H9 (cell line): Measurements from ENCODE around the gene TIAL1. TPM values are rescaled to one million over a fixed set of nuclear protein-coding genes. Genes with fewer than 3 reads are reported as not detected.

ENCODE experiments used
- DNase-seq: peaks from one replicate; pipeline ENCODE4 v3.0.0-alpha.2; 2017
- H2AFZ ChIP-seq: one replicate; pipeline ENCODE4 v1.6.1; 2013; ENCODE audit warnings: mild to moderate bottlenecking, low read length, control low read depth, moderate library complexity
- H2AK5ac ChIP-seq: 2 replicates; pipeline ENCODE4 v1.6.1; 2013; ENCODE audit warnings: low read length, control low read depth, mixed read lengths; ENCODE audit not compliant: insufficient read length
- H2BK120ac ChIP-seq: one replicate; pipeline ENCODE4 v1.6.1; 2013; ENCODE audit warnings: low read depth, mild to moderate bottlenecking, low read length, control low read depth, inconsistent platforms; ENCODE audit not compliant: poor library complexity, severe bottlenecking
- H2BK12ac ChIP-seq: 2 replicates; pipeline ENCODE4 v1.6.1; 2013; ENCODE audit warnings: low read length, control low read depth, mixed read lengths, low read depth; ENCODE audit not compliant: insufficient read length
- H2BK15ac ChIP-seq: 2 replicates; pipeline ENCODE4 v1.6.1; 2013; ENCODE audit warnings: low read depth, low read length, control low read depth
- H2BK20ac ChIP-seq: one replicate; pipeline ENCODE4 v1.6.1; 2013; ENCODE audit warnings: low read depth, mild to moderate bottlenecking, low read length, control low read depth, inconsistent platforms; ENCODE audit not compliant: poor library complexity, severe bottlenecking
- H2BK5ac ChIP-seq: 2 replicates; pipeline ENCODE4 v1.6.1; 2013; ENCODE audit warnings: low read length, control low read depth, mixed read lengths; ENCODE audit not compliant: insufficient read length
- H3K14ac ChIP-seq: 2 replicates; pipeline ENCODE4 v1.6.1; 2013; ENCODE audit warnings: low read length, control low read depth; ENCODE audit not compliant: insufficient read depth
- H3K18ac ChIP-seq: 2 replicates; pipeline ENCODE4 v1.6.1; 2013; ENCODE audit warnings: low read depth, mild to moderate bottlenecking, mixed read lengths, low read length, control low read depth; ENCODE audit not compliant: insufficient read length
- H3K23ac ChIP-seq: 2 replicates; pipeline ENCODE4 v1.6.1; 2013; ENCODE audit warnings: low read length, control low read depth, mixed read lengths, low read depth; ENCODE audit not compliant: insufficient read length
- H3K23me2 ChIP-seq: 2 replicates; pipeline ENCODE4 v1.6.1; 2013; ENCODE audit warnings: low read depth, mild to moderate bottlenecking, mixed read lengths, low read length, control low read depth; ENCODE audit not compliant: insufficient read length, poor library complexity, severe bottlenecking
- H3K27ac ChIP-seq: 2 replicates; pipeline ENCODE4 v1.5.1; 2013; ENCODE audit warnings: low read length, control low read depth, mixed read lengths, low read depth; ENCODE audit not compliant: insufficient read length
- H3K27me3 ChIP-seq: 2 replicates; pipeline ENCODE4 v1.6.1; 2013; ENCODE audit warnings: low read length, control low read depth, inconsistent platforms; ENCODE audit not compliant: insufficient read depth
- H3K4ac ChIP-seq: 2 replicates; pipeline ENCODE4 v1.6.1; 2013; ENCODE audit warnings: low read depth, mild to moderate bottlenecking, control low read depth, inconsistent platforms, low read length, moderate library complexity
- H3K4me1 ChIP-seq: 2 replicates; pipeline ENCODE4 v1.6.1; 2013; ENCODE audit warnings: low read length, control low read depth, inconsistent platforms; ENCODE audit not compliant: insufficient read depth
- H3K4me2 ChIP-seq: 2 replicates; pipeline ENCODE4 v1.6.1; 2013; ENCODE audit warnings: low read length, control low read depth, mixed read lengths; ENCODE audit not compliant: insufficient read length, insufficient read depth
- H3K56ac ChIP-seq: 2 replicates; pipeline ENCODE4 v1.6.1; 2013; ENCODE audit warnings: low read depth, mild to moderate bottlenecking, mixed read lengths, low read length, control low read depth; ENCODE audit not compliant: insufficient read length
- H3K79me1 ChIP-seq: 2 replicates; pipeline ENCODE4 v1.6.1; 2013; ENCODE audit warnings: low read depth, mild to moderate bottlenecking, moderate library complexity, low read length, control low read depth, inconsistent platforms; ENCODE audit not compliant: insufficient read depth, poor library complexity, severe bottlenecking
- H3K79me2 ChIP-seq: 2 replicates; pipeline ENCODE4 v1.6.1; 2013; ENCODE audit warnings: low read length, control low read depth, inconsistent platforms; ENCODE audit not compliant: insufficient read depth
- H3K9ac ChIP-seq: 2 replicates; pipeline ENCODE4 v1.6.1; 2013; ENCODE audit warnings: low read length, control low read depth, mixed read lengths; ENCODE audit not compliant: insufficient read length; ENCODE audit errors: extremely low read depth
- H3K9me3 ChIP-seq: one replicate; pipeline ENCODE4 v1.6.1; 2013; ENCODE audit warnings: low read depth, low read length, inconsistent platforms; ENCODE audit not compliant: control insufficient read depth
- H3T11ph ChIP-seq: one replicate; pipeline ENCODE4 v1.6.1; 2013; ENCODE audit warnings: mild to moderate bottlenecking, low read length, control low read depth, inconsistent platforms
- H4K20me1 ChIP-seq: one replicate; pipeline ENCODE4 v1.6.1; 2013; ENCODE audit not compliant: control insufficient read depth, insufficient read length, insufficient read depth
- H4K5ac ChIP-seq: 2 replicates; pipeline ENCODE4 v1.6.1; 2013; ENCODE audit warnings: low read depth, mild to moderate bottlenecking, mixed read lengths, low read length, control low read depth; ENCODE audit not compliant: insufficient read length
- H4K8ac ChIP-seq: replicated peaks from 2 replicates; pipeline ENCODE4 v1.6.1; 2013; ENCODE audit warnings: low read length, control low read depth, mixed read lengths, low read depth; ENCODE audit not compliant: insufficient read length
- H4K91ac ChIP-seq: 2 replicates; pipeline ENCODE4 v1.6.1; 2013; ENCODE audit warnings: low read depth, mild to moderate bottlenecking, moderate library complexity, mixed read lengths, low read length, control low read depth; ENCODE audit not compliant: insufficient read length
- H3K27ac Mint-ChIP-seq, 3 experiments: 2 replicates in 2 of 3; 3 replicates in 1 of 3; pipeline ENCODE4 v1.8.0; 2020 to 2021; ENCODE audit warnings: mixed read lengths in 3 of 3, mild to moderate bottlenecking in 1 of 3, moderate library complexity in 1 of 3
- H3K27me3 Mint-ChIP-seq: 2 replicates; pipeline ENCODE4 v1.8.0; 2021; ENCODE audit warnings: low read depth, mild to moderate bottlenecking, moderate library complexity, mixed read lengths
- H3K36me3 Mint-ChIP-seq, 3 experiments: 2 replicates in 2 of 3; 3 replicates in 1 of 3; pipeline ENCODE4 v1.8.0; 2020 to 2021; ENCODE audit warnings: low read depth in 3 of 3, mixed read lengths in 3 of 3; ENCODE audit not compliant: insufficient read depth in 1 of 3
- H3K4me1 Mint-ChIP-seq, 2 experiments: 2 replicates each; pipeline ENCODE4 v1.8.0; 2020; ENCODE audit warnings: mixed read lengths in 2 of 2
- H3K4me3 Mint-ChIP-seq, 2 experiments: 2 replicates in 1 of 2; 3 replicates in 1 of 2; pipeline ENCODE4 v1.8.0; 2020 to 2021; ENCODE audit warnings: mild to moderate bottlenecking in 2 of 2, mixed read lengths in 2 of 2, moderate library complexity in 1 of 2
- H3K9me3 Mint-ChIP-seq, 2 experiments: 2 replicates in 1 of 2; 3 replicates in 1 of 2; pipeline ENCODE4 v1.8.0; 2020; ENCODE audit warnings: mild to moderate bottlenecking in 2 of 2, mixed read lengths in 2 of 2, moderate library complexity in 1 of 2
- WGBS: extraction: QIAGEN DNeasy Blood & Tissue Kit; methylation state at CpG from one replicate; pipeline ENCODE4 v1.1.7; 2013; ENCODE audit warnings: missing lambda C conversion rate, low lambda C conversion rate, mixed read lengths; ENCODE audit not compliant: insufficient read length; ENCODE audit errors: extremely low coverage; 5-methylcytosine and 5-hydroxymethylcytosine counted together
- total RNA-seq: library from RNA; stranded (reverse); gene quantifications from 2 replicates; pipeline ENCODE4 v1.2.1, GENCODE V29; 2021
- TF ChIP-seq, protein P1 (sequence below): fragments of 200-600 bp; sonication (generic); conservative IDR thresholded peaks from 3 replicates; pipeline ENCODE4 v1.8.0; 2021; ENCODE audit warnings: antibody characterized with exemption, mild to moderate bottlenecking

The TIAL1 gene
- total RNA-seq, 1 experiment from 2014 or later = 146 TPM

GRCh38 chr10:119542357-119542987, 54.3 kb downstream of the TIAL1 start, which contains the start of gene RGS10:
TSS of gene RGS10 (minus strand) at chr10:119542719. CDS start at chr10:119542638, 81 bp downstream.
- no peaks in the 10 kb centered on the region for H3K79me1 ChIP-seq
- Mint-ChIP-seq H3K9me3 (no peaks in the 10 kb centered on the region; a peak in 2 of 5 replicates), H3K4me3 (peak within 1 kb of the TSS; percentile 67 to 89), H3K4me1 (peaks cover 18 to 27% of the 10 kb centered on the region in 2 experiments), H3K27ac (no peak within 1 kb of the TSS), H3K36me3 (no peaks in the 10 kb centered on the region; a peak in 1 of 7 replicates), H3K27me3 (peaks cover 67% of the 10 kb centered on the region)
- no peak within 1 kb of the TSS for H4K8ac ChIP-seq
- WGBS = no CpG with 5 or more reads among the region's 76 CpGs
- no peak within 1 kb of the TSS for H2BK5ac ChIP-seq
- H4K5ac ChIP-seq = no peak within 1 kb of the TSS
- H3K23me2 ChIP-seq = peaks cover 20% of the 10 kb centered on the region
- TF ChIP-seq, protein P1, sequence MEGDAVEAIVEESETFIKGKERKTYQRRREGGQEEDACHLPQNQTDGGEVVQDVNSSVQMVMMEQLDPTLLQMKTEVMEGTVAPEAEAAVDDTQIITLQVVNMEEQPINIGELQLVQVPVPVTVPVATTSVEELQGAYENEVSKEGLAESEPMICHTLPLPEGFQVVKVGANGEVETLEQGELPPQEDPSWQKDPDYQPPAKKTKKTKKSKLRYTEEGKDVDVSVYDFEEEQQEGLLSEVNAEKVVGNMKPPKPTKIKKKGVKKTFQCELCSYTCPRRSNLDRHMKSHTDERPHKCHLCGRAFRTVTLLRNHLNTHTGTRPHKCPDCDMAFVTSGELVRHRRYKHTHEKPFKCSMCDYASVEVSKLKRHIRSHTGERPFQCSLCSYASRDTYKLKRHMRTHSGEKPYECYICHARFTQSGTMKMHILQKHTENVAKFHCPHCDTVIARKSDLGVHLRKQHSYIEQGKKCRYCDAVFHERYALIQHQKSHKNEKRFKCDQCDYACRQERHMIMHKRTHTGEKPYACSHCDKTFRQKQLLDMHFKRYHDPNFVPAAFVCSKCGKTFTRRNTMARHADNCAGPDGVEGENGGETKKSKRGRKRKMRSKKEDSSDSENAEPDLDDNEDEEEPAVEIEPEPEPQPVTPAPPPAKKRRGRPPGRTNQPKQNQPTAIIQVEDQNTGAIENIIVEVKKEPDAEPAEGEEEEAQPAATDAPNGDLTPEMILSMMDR = no peak
- no peak within 1 kb of the TSS for H3K9ac ChIP-seq
- H3K9me3 ChIP-seq = no peaks in the 10 kb centered on the region
- H3K18ac ChIP-seq = no peak within 1 kb of the TSS
- H2AFZ ChIP-seq = no peak within 1 kb of the TSS
- H3K4me1 ChIP-seq = peaks cover 3% of the 10 kb centered on the region; the same call in 1 of the 2 replicates
- no peak within 1 kb of the TSS for H2BK20ac ChIP-seq
- no peak within 1 kb of the TSS for H2BK120ac ChIP-seq
- H3T11ph ChIP-seq = no peak within 1 kb of the TSS
- H3K4me2 ChIP-seq = peak within 1 kb of the TSS; percentile 47
- no peak within 1 kb of the TSS for H3K23ac ChIP-seq
- H2AK5ac ChIP-seq = no peak within 1 kb of the TSS
- H3K4ac ChIP-seq = no peak within 1 kb of the TSS
- H3K27me3 ChIP-seq = peaks cover 23% of the 10 kb centered on the region; the same call in 1 of the 2 replicates
- H3K14ac ChIP-seq = no peak within 1 kb of the TSS
- no peaks in the 10 kb centered on the region for H3K79me2 ChIP-seq
- no peak within 1 kb of the TSS for H3K56ac ChIP-seq
- no peak within 1 kb of the TSS for H2BK12ac ChIP-seq
- H4K20me1 ChIP-seq = no peaks in the 10 kb centered on the region
- H3K27ac ChIP-seq = no peak within 1 kb of the TSS
- peak; percentile 78 for DNase-seq
- no peak within 1 kb of the TSS for H4K91ac ChIP-seq
- no peak within 1 kb of the TSS for H2BK15ac ChIP-seq
